Esophagus muscularis mucosa (tissue), 3 donors: ENCODE measurements around the gene TOMM70.

ENCODE experiments used
- POLR2A ChIP-seq: fragments of 450-650 bp; IDR thresholded peaks from one replicate; pipeline ENCODE4 v1.6.1; 2017; ENCODE audit warnings: antibody characterized with exemption, moderate library complexity, mild to moderate bottlenecking, low read depth
- TF ChIP-seq, protein P1 (sequence below), 3 experiments: fragments of 200-600 bp in 2 of 3; fragments of 450-650 bp in 1 of 3; sonication (generic) in 2 of 3; IDR thresholded peaks; one replicate each; pipeline ENCODE4 v1.5.1; 2017 to 2019; ENCODE audit warnings: antibody characterized with exemption in 3 of 3, mild to moderate bottlenecking in 2 of 3, moderate library complexity in 1 of 3

DNA sequence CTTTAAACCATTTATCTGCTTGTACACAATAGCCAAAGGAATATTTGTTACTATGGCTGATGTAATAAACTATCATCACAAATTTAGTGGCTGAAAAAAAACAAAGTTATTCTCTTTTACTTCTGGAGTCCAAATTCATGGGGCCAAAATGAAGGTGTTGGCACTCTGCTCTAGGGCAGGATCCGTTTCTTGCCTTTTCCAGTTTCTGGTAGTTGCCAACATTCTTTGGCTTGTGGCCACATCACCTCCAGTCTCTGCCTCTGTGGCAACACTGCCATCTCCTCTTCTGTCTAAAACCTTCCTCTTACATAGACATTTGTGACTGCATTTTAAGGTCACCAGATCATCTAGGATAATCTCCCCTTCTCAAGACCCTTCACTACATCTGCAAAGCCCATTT is 39.0 kb downstream of the TOMM70 start:
- no peak for TF ChIP-seq POLR2A
- TF ChIP-seq, protein P1, sequence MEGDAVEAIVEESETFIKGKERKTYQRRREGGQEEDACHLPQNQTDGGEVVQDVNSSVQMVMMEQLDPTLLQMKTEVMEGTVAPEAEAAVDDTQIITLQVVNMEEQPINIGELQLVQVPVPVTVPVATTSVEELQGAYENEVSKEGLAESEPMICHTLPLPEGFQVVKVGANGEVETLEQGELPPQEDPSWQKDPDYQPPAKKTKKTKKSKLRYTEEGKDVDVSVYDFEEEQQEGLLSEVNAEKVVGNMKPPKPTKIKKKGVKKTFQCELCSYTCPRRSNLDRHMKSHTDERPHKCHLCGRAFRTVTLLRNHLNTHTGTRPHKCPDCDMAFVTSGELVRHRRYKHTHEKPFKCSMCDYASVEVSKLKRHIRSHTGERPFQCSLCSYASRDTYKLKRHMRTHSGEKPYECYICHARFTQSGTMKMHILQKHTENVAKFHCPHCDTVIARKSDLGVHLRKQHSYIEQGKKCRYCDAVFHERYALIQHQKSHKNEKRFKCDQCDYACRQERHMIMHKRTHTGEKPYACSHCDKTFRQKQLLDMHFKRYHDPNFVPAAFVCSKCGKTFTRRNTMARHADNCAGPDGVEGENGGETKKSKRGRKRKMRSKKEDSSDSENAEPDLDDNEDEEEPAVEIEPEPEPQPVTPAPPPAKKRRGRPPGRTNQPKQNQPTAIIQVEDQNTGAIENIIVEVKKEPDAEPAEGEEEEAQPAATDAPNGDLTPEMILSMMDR (IDR thresholded peaks at IDR 0.05) = no peak
